HEK293 (cell line): Measurements from ENCODE around the gene ST8SIA4.

Experiments
- KLF1 ChIP-seq: fragments of 450-650 bp; formaldehyde crosslinking; IDR thresholded peaks from 2 replicates; pipeline ENCODE4 v1.5.1; 2016; ENCODE audit warnings: missing biosample characterization, missing genetic modification characterization
- YY1 ChIP-seq: fragments of 450-650 bp; formaldehyde crosslinking; IDR thresholded peaks from 2 replicates; pipeline ENCODE4 v1.5.1; 2018; ENCODE audit warnings: missing biosample characterization, missing genetic modification characterization
- ZNF184 ChIP-seq: fragments of 450-650 bp; IDR thresholded peaks from 2 replicates; pipeline ENCODE4 v1.5.1; 2018; ENCODE audit warnings: missing biosample characterization, mild to moderate bottlenecking, missing genetic modification characterization
- ZNF510 ChIP-seq: fragments of 450-650 bp; formaldehyde crosslinking; IDR thresholded peaks from 2 replicates; pipeline ENCODE4 v1.5.1; 2018; ENCODE audit warnings: mild to moderate bottlenecking, missing genetic modification characterization, missing biosample characterization; ENCODE audit not compliant: insufficient replicate concordance
- ZNF521 ChIP-seq: fragments of 450-650 bp; formaldehyde crosslinking; IDR thresholded peaks from 2 replicates; pipeline ENCODE4 v1.5.1; 2017; ENCODE audit warnings: missing biosample characterization, mild to moderate bottlenecking, missing genetic modification characterization
- ZNF704 ChIP-seq: fragments of 450-650 bp; formaldehyde crosslinking; IDR thresholded peaks from 2 replicates; pipeline ENCODE4 v1.5.1; 2016; ENCODE audit warnings: missing biosample characterization, missing genetic modification characterization
- TF ChIP-seq, protein P1 (sequence below): fragments of 450-650 bp; formaldehyde crosslinking; IDR thresholded peaks from 2 replicates; pipeline ENCODE4 v1.5.1; 2016; ENCODE audit warnings: missing biosample characterization, missing genetic modification characterization

GRCh38 chr5:100904259-100904861, 1.3 kb upstream of the ST8SIA4 start:
- TF ChIP-seq ZNF510 (tag by site-specific recombination), result no peak
- no peak for TF ChIP-seq ZNF184 (tag by site-specific recombination)
- TF ChIP-seq ZNF521 (tag by site-specific recombination), result no peak
- TF ChIP-seq, protein P1, sequence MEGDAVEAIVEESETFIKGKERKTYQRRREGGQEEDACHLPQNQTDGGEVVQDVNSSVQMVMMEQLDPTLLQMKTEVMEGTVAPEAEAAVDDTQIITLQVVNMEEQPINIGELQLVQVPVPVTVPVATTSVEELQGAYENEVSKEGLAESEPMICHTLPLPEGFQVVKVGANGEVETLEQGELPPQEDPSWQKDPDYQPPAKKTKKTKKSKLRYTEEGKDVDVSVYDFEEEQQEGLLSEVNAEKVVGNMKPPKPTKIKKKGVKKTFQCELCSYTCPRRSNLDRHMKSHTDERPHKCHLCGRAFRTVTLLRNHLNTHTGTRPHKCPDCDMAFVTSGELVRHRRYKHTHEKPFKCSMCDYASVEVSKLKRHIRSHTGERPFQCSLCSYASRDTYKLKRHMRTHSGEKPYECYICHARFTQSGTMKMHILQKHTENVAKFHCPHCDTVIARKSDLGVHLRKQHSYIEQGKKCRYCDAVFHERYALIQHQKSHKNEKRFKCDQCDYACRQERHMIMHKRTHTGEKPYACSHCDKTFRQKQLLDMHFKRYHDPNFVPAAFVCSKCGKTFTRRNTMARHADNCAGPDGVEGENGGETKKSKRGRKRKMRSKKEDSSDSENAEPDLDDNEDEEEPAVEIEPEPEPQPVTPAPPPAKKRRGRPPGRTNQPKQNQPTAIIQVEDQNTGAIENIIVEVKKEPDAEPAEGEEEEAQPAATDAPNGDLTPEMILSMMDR (tag by site-specific recombination), result no peak
- TF ChIP-seq KLF1 (tag by site-specific recombination), result no peak
- no peak for TF ChIP-seq ZNF704 (tag by site-specific recombination)
- TF ChIP-seq YY1 (tag by site-specific recombination), result no peak
